Kidney (tissue), 14 donors: Measurements from ENCODE around the gene PROK1. TPM values are rescaled to one million over a fixed set of nuclear protein-coding genes. Genes with fewer than 3 reads are reported as not detected.
A peak's percentile ranks its signal among the peaks of the same experiment; 100 is the strongest.

Source experiments
- DNase-seq, 5 donors: peaks; one replicate each; pipeline ENCODE4 v3.0.0-alpha.2; 2013 to 2020
- FAIRE-seq: peaks from 2 replicates; lab custom pipeline; 2012; peaks lifted over from hg19 to GRCh38; lab: Jason Lieb, UNC
- H3K27ac ChIP-seq, 2 donors: one replicate each; pipeline ENCODE4 v1.7.0; 2013; ENCODE audit warnings: low read depth in 2 of 2, low read length in 2 of 2, inconsistent platforms in 1 of 2
- H3K27me3 ChIP-seq: one replicate; pipeline ENCODE4 v1.7.1; 2013; ENCODE audit warnings: low read length, inconsistent platforms; ENCODE audit not compliant: control insufficient read depth, insufficient read depth
- H3K36me3 ChIP-seq, 3 donors: one replicate each; pipeline versions ENCODE4 v1.7.0 to v1.7.1; 2013; ENCODE audit warnings: low read length in 3 of 3, control low read depth in 1 of 3, inconsistent platforms in 1 of 3; ENCODE audit not compliant: insufficient read depth in 3 of 3, control insufficient read depth in 2 of 3
- H3K4me1 ChIP-seq, 3 donors: one replicate each; pipeline versions ENCODE4 v1.7.0 to v1.7.1; 2013; ENCODE audit warnings: low read length in 3 of 3, inconsistent platforms in 1 of 3, low read depth in 1 of 3; ENCODE audit not compliant: control insufficient read depth in 2 of 3, insufficient read depth in 2 of 3
- H3K4me3 ChIP-seq, 3 donors: one replicate each; pipeline versions ENCODE4 v1.7.0 to v1.8.1; 2013; ENCODE audit warnings: low read length in 3 of 3, control low read depth in 1 of 3, inconsistent platforms in 1 of 3
- H3K9ac ChIP-seq, 3 donors: one replicate each; pipeline versions ENCODE4 v1.7.0 to v1.7.1; 2013; ENCODE audit warnings: low read length in 3 of 3, control low read depth in 1 of 3, inconsistent platforms in 1 of 3
- H3K9me3 ChIP-seq, 3 donors: one replicate each; pipeline versions ENCODE4 v1.7.0 to v1.7.1; 2013; ENCODE audit warnings: low read length in 3 of 3, control low read depth in 1 of 3, inconsistent platforms in 1 of 3; ENCODE audit not compliant: control insufficient read depth in 2 of 3, insufficient read depth in 1 of 3
- CTCF ChIP-seq: IDR thresholded peaks from 3 replicates; pipeline ENCODE4 v1.5.1; 2012; ENCODE audit warnings: mild to moderate bottlenecking, moderate library complexity, borderline replicate concordance; ENCODE audit not compliant: insufficient read depth; ENCODE audit errors: extremely low read depth
- intact Hi-C: fragments of 100-400 bp; cut with DNase I; formaldehyde crosslinking; loops from one replicate; pipeline ENCODE4 v1.11.1; 2022
- polyA plus RNA-seq: library from polyadenylated mRNA; stranded (reverse); fragments of 350-450 nt; fragmentation: Illumina TruSeq; extraction: RNeasy Lipid Tissue Mini Kit (QIAGEN cat#74804); gene quantifications from one replicate; pipeline ENCODE4 v1.2.3, GENCODE V29; 2014; ENCODE audit warnings: low read depth, low replicate concordance; ENCODE audit not compliant: insufficient read depth
- total RNA-seq: library from RNA; stranded (reverse); fragmentation: NEBNext Ultra II Directional; extraction: Animal tissue kit (Norgen Biotek cat#: 25700); gene quantifications from one replicate; pipeline ENCODE4 v1.2.1, GENCODE V29; 2021
- donor health status: control.
- donor health status: control.
- donor health status: control.
- donor health status: control.
- donor health status: control.
- donor health status: DM: yes; HTN: yes; CAD: no.
- donor health status: Normal renal cell carcinoma (clear cell type).

The PROK1 gene
- total and polyA plus RNA-seq, 2 donors from 2014 or later: not detected

GRCh38 chr1:110465814-110466380 lies 14.9 kb downstream of the PROK1 start:
- H3K27ac ChIP-seq: no peak overlapping the region
- no peaks in the 10 kb centered on the region for H3K36me3 ChIP-seq
- H3K4me1 ChIP-seq: no peaks in the 10 kb centered on the region
- intact Hi-C loops: no loop called here
- H3K9ac ChIP-seq: no peak overlapping the region
- no peaks in the 10 kb centered on the region for H3K9me3 ChIP-seq
- H3K27me3 ChIP-seq: no peaks in the 10 kb centered on the region
- DNase-seq (peak in 1 of 5 donors; percentile 29), FAIRE-seq (no peak)
- no peak overlapping the region for H3K4me3 ChIP-seq
- no peak for TF ChIP-seq CTCF

- DNase-seq (peak in 1 of 5 donors; percentile 16), FAIRE-seq (no peak)
- Histone ChIP-seq H3K9ac (no peak overlapping the region), H3K9me3 (no peaks in the 10 kb centered on the region), H3K27me3 (no peaks in the 10 kb centered on the region), H3K36me3 (no peaks in the 10 kb centered on the region), H3K4me1 (no peaks in the 10 kb centered on the region), H3K27ac (no peak overlapping the region), H3K4me3 (no peak overlapping the region)
- intact Hi-C loops: no loop called here
- no peak for TF ChIP-seq CTCF
These were observed 15.8 kb downstream of the PROK1 start for GRCh38 chr1:110466646-110467280.

GRCh38 chr1:110471131-110471530 lies 20.2 kb downstream of the PROK1 start:
- DNase-seq (no peak), FAIRE-seq (no peak)
- H3K4me3 ChIP-seq: no peak overlapping the region
- TF ChIP-seq CTCF: no peak
- H3K4me1 ChIP-seq: no peaks in the 10 kb centered on the region
- no peak overlapping the region for H3K27ac ChIP-seq
- no peak overlapping the region for H3K9ac ChIP-seq
- intact Hi-C loops: no loop called here
- no peaks in the 10 kb centered on the region for H3K27me3 ChIP-seq
- no peaks in the 10 kb centered on the region for H3K36me3 ChIP-seq
- no peaks in the 10 kb centered on the region for H3K9me3 ChIP-seq
